Breast epithelium (tissue), 3 donors: ENCODE measurements around the gene SLC28A3.

Source experiments
- POLR2A ChIP-seq: fragments of 450-650 bp; IDR thresholded peaks from one replicate; pipeline ENCODE4 v1.6.1; 2016; ENCODE audit warnings: antibody characterized with exemption, mild to moderate bottlenecking, moderate library complexity
- POLR2AphosphoS5 ChIP-seq, 3 donors: sonication (generic); formaldehyde crosslinking; IDR thresholded peaks; one replicate each; pipeline ENCODE4 v1.6.1; 2017; ENCODE audit warnings: antibody characterized with exemption in 3 of 3
- TF ChIP-seq, protein P1 (sequence below), 3 donors: fragments of 450-650 bp; IDR thresholded peaks; one replicate each; pipeline ENCODE4 v1.5.1; 2016 to 2017; ENCODE audit warnings: antibody characterized with exemption in 3 of 3, mild to moderate bottlenecking in 3 of 3, moderate library complexity in 3 of 3

DNA sequence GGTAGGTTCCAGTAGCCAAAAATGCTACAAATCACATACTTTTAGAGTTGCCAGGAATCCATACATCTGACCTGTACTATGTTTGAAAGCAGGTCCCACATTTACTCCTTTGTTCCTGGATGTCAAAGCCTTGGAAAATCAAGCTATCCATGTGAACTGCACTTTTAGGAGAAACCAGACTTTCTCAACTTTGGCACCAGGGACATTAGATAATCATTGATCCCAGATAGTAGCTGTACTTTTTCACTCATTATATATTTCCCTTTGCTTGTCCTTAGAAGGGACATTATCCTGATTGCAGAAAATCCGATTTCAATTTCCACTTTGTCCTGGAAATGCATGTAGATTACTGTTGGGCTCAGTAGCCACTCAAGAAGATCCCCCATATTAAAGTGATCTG lies 44.1 kb upstream of the SLC28A3 start:
- TF ChIP-seq, protein P1, sequence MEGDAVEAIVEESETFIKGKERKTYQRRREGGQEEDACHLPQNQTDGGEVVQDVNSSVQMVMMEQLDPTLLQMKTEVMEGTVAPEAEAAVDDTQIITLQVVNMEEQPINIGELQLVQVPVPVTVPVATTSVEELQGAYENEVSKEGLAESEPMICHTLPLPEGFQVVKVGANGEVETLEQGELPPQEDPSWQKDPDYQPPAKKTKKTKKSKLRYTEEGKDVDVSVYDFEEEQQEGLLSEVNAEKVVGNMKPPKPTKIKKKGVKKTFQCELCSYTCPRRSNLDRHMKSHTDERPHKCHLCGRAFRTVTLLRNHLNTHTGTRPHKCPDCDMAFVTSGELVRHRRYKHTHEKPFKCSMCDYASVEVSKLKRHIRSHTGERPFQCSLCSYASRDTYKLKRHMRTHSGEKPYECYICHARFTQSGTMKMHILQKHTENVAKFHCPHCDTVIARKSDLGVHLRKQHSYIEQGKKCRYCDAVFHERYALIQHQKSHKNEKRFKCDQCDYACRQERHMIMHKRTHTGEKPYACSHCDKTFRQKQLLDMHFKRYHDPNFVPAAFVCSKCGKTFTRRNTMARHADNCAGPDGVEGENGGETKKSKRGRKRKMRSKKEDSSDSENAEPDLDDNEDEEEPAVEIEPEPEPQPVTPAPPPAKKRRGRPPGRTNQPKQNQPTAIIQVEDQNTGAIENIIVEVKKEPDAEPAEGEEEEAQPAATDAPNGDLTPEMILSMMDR (IDR thresholded peaks at IDR 0.05), result no peak
- no peak for TF ChIP-seq POLR2A
- TF ChIP-seq POLR2AphosphoS5 (IDR thresholded peaks at IDR 0.05), result no peak
